Retinal pigment epithelial cell (primary cell): ENCODE measurements around the gene ARG2.

ENCODE experiments used
- DNase-seq: peaks from one replicate; pipeline ENCODE4 v3.0.0-alpha.2; 2010; ENCODE audit warnings: low read depth
- H3K4me3 ChIP-seq: 2 replicates; pipeline ENCODE4 v1.5.1; 2011; ENCODE audit warnings: mild to moderate bottlenecking, low read length, control low read depth, moderate library complexity
- TF ChIP-seq, protein P1 (sequence below): conservative IDR thresholded peaks from 2 replicates; pipeline ENCODE4 v1.5.1; 2011; ENCODE audit warnings: low read depth, low read length, control low read depth, inconsistent platforms

The ARG2 gene

DNA sequence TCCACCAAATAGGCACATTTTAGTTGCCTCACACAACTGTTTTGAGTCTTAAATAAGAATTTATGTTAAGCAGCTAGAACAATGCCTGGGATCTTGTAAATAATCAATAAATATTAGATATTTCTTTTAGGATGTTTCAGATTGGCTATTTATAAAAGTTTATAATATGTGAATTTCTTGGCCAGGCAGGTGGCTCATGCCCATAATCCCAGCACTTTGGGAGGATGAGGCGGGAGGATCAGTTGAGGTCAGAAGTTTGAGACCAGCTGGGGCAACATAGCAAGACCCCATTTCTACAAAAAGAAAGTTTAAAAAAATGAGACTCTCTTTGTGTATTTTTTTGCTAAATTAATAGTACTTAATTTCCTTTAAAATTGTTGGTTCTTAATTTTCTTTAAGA lies 21.8 kb downstream of the ARG2 start:
- TF ChIP-seq, protein P1, sequence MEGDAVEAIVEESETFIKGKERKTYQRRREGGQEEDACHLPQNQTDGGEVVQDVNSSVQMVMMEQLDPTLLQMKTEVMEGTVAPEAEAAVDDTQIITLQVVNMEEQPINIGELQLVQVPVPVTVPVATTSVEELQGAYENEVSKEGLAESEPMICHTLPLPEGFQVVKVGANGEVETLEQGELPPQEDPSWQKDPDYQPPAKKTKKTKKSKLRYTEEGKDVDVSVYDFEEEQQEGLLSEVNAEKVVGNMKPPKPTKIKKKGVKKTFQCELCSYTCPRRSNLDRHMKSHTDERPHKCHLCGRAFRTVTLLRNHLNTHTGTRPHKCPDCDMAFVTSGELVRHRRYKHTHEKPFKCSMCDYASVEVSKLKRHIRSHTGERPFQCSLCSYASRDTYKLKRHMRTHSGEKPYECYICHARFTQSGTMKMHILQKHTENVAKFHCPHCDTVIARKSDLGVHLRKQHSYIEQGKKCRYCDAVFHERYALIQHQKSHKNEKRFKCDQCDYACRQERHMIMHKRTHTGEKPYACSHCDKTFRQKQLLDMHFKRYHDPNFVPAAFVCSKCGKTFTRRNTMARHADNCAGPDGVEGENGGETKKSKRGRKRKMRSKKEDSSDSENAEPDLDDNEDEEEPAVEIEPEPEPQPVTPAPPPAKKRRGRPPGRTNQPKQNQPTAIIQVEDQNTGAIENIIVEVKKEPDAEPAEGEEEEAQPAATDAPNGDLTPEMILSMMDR = no peak
- H3K4me3 ChIP-seq = no peak overlapping the region
- DNase-seq = no peak

GRCh38 chr14:67641902-67642749 lies 22.4 kb downstream of the ARG2 start:
- no peak overlapping the region for H3K4me3 ChIP-seq
- no peak for DNase-seq
- TF ChIP-seq, protein P1 = no peak

DNA sequence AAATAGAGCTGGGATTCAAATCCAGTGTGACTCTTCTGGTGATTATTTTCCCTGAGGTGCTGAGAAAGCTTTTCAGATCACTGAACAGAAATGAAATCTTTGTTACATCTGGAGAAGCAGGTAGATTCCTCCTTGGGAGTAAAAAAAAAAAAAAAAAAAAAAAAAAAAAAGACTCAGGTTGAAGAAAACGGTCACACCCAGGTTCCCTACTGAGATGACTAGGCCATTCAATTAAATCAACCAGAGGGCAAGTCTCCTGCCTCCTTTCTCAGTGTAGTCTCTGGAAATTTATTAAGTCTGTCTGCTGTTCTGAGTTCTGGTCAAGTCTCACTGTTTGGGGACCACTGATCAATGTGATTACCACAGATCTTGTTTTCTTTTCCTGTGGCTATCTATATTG lies 24.0 kb downstream of the ARG2 start:
- no peak overlapping the region for H3K4me3 ChIP-seq
- no peak for DNase-seq
- TF ChIP-seq, protein P1 = no peak

- no peak overlapping the region for H3K4me3 ChIP-seq
- DNase-seq = no peak
- TF ChIP-seq, protein P1 = no peak
These were observed 24.7 kb downstream of the ARG2 start for GRCh38 chr14:67644428-67644827.

DNA sequence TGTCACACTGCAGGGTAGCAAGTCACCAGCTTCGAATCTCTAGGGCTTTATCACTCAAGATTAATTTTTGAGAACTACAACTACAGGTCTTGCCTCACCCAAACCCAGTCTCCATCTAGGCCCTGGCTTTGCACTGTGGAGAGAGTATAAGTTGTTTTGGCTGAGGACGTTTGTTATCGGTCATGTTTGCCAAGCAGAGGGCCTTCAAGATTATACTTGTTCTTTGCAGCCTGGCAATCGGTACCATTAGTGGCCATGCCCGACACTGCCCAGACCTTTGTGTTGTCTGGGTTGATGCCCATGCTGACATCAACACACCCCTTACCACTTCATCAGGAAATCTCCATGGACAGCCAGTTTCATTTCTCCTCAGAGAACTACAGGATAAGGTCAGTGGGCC lies 25.7 kb downstream of the ARG2 start:
- TF ChIP-seq, protein P1 = no peak
- no peak for DNase-seq

GRCh38 chr14:67646131-67646530 lies 26.4 kb downstream of the ARG2 start:
- DNase-seq = no peak
- H3K4me3 ChIP-seq = no peak overlapping the region
- TF ChIP-seq, protein P1 = no peak

More for the DNA sequence above, 25.7 kb downstream of the ARG2 start:
- H3K4me3 ChIP-seq = no peak overlapping the region

GRCh38 chr14:67650151-67650550 lies 30.4 kb downstream of the ARG2 start:
- DNase-seq = no peak
- H3K4me3 ChIP-seq = no peak overlapping the region
- TF ChIP-seq, protein P1 = no peak
